OCI-LY3 (cell line): ENCODE data around the gene ST7.

Experiments
- EZH2phosphoT487 ChIP-seq: fragments of 200-600 bp; shearing (Covaris generic); IDR thresholded peaks from 2 replicates; pipeline ENCODE4 v1.6.1; 2018; ENCODE audit warnings: antibody characterized with exemption, mixed run types, low read depth
- TF ChIP-seq, protein P1 (sequence below): fragments of 200-600, 300-600 bp; sonication (generic); IDR thresholded peaks from 2 replicates; pipeline ENCODE4 v1.5.1; 2014; ENCODE audit warnings: antibody characterized with exemption, low read length, low read depth

DNA sequence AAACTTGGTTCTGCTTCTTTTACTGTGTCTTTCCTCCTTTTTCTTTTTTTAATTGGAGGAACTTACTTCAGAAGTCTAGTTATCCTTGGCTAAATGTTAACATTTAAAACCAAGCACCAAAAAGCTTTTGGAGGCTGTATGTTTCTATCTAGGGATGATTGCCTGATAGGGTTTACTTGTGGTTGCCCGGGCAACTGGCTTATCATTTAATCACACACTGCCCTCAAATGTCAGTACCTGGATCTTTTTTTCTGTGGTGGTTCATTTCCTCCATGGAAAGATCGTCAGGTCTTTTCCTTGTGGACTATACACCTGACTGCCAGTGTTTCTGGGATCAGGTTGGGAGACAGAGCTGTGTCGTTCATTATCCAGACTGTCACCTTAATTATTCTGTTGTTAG, 196.4 kb downstream of the ST7 start:
- TF ChIP-seq, protein P1, sequence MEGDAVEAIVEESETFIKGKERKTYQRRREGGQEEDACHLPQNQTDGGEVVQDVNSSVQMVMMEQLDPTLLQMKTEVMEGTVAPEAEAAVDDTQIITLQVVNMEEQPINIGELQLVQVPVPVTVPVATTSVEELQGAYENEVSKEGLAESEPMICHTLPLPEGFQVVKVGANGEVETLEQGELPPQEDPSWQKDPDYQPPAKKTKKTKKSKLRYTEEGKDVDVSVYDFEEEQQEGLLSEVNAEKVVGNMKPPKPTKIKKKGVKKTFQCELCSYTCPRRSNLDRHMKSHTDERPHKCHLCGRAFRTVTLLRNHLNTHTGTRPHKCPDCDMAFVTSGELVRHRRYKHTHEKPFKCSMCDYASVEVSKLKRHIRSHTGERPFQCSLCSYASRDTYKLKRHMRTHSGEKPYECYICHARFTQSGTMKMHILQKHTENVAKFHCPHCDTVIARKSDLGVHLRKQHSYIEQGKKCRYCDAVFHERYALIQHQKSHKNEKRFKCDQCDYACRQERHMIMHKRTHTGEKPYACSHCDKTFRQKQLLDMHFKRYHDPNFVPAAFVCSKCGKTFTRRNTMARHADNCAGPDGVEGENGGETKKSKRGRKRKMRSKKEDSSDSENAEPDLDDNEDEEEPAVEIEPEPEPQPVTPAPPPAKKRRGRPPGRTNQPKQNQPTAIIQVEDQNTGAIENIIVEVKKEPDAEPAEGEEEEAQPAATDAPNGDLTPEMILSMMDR = no peak
- no peak for TF ChIP-seq EZH2phosphoT487
